Lung (tissue), 12 donors: ENCODE measurements around the gene SV2B. TPM values are rescaled to one million over a fixed set of nuclear protein-coding genes. Genes with fewer than 3 reads are reported as not detected.

Experiments used
- ATAC-seq: fragments of 200-7000 bp; cut with Tn5 transposase; one replicate; pipeline ENCODE4 v1.9.1; 2020; ENCODE audit warnings: moderate number of reproducible peaks; ENCODE audit not compliant: insufficient read depth, low FRiP score
- DNase-seq, 3 donors: peaks; one replicate each; pipeline ENCODE4 v3.0.0-alpha.2; 2013 to 2017
- H3K27ac ChIP-seq, 2 donors: one replicate each; pipeline ENCODE4 v1.5.1; 2013; ENCODE audit warnings: mild to moderate bottlenecking in 2 of 2, moderate library complexity in 2 of 2, control low read depth in 1 of 2, inconsistent platforms in 1 of 2, low read depth in 1 of 2, low read length in 1 of 2
- H3K27me3 ChIP-seq, 3 donors: one replicate each; pipeline ENCODE4 v1.5.1; 2013; ENCODE audit warnings: low read length in 2 of 3; ENCODE audit not compliant: control insufficient read depth in 3 of 3, insufficient read depth in 3 of 3
- H3K36me3 ChIP-seq, 4 donors: one replicate each; pipeline ENCODE4 v1.5.1; 2013; ENCODE audit warnings: low read length in 4 of 4, mild to moderate bottlenecking in 1 of 4, moderate library complexity in 1 of 4; ENCODE audit not compliant: control insufficient read depth in 4 of 4, insufficient read depth in 4 of 4
- H3K4me1 ChIP-seq, 5 donors: one replicate each; pipeline ENCODE4 v1.5.1; 2013; ENCODE audit warnings: low read length in 5 of 5, mild to moderate bottlenecking in 2 of 5, moderate library complexity in 1 of 5; ENCODE audit not compliant: control insufficient read depth in 5 of 5, insufficient read depth in 5 of 5
- H3K4me3 ChIP-seq: one replicate; pipeline ENCODE4 v1.5.1; 2013; ENCODE audit warnings: mild to moderate bottlenecking, control low read depth, moderate library complexity
- H3K9ac ChIP-seq, 2 donors: one replicate each; pipeline ENCODE4 v1.5.1; 2013; ENCODE audit warnings: low read length in 2 of 2, control low read depth in 1 of 2; ENCODE audit not compliant: insufficient read depth in 1 of 2
- H3K9me3 ChIP-seq, 4 donors: one replicate each; pipeline ENCODE4 v1.5.1; 2013; ENCODE audit warnings: low read length in 3 of 4, mild to moderate bottlenecking in 1 of 4, moderate library complexity in 1 of 4; ENCODE audit not compliant: control insufficient read depth in 4 of 4, insufficient read depth in 3 of 4
- CTCF ChIP-seq: IDR thresholded peaks from 2 replicates; pipeline ENCODE4 v1.5.1; 2012; ENCODE audit warnings: mild to moderate bottlenecking; ENCODE audit errors: control extremely low read depth, extremely low read depth
- WGBS, 2 donors: extraction: QIAGEN DNeasy Blood & Tissue Kit; methylation state at CpG; one replicate each; pipeline ENCODE4 v1.1.7; 2013; 5-methylcytosine and 5-hydroxymethylcytosine counted together
- polyA plus RNA-seq, 2 donors: library from polyadenylated mRNA; stranded (reverse); fragments of 200-250 nt; gene quantifications; one replicate each; pipeline ENCODE4 v1.2.1, GENCODE V29; 2013
- total RNA-seq, 2 donors: library from RNA; depleted of rRNA in 1 of 2; stranded (reverse); fragments of >200 nt in 1 of 2; gene quantifications; one replicate each; pipeline ENCODE4 v1.2.1, GENCODE V29; 2014 to 2021
- donor health status: control.
- donor health status: control.
- donor health status: Bipolar disorder and iron deficiency.
- donor health status: healthy.
- donor health status: DM: yes; HTN: yes; CAD: no.

The SV2B gene
- total and polyA plus RNA-seq, 4 donors, result 0.12 to 2.8 (median 0.90) TPM

GRCh38 chr15:91243826-91244225, 143.8 kb downstream of the SV2B start:
- TF ChIP-seq CTCF, result no peak
- no peak for ATAC-seq
- H3K27ac ChIP-seq, result no peak overlapping the region
- H3K9me3 ChIP-seq, result no peaks in the 10 kb centered on the region
- no peak overlapping the region for H3K4me3 ChIP-seq
- WGBS, 2 donors, result 52 to 53% methylated on average over 2 of the region's 2 CpGs
- no peak overlapping the region for H3K9ac ChIP-seq
- peaks cover 0 to 7% (median 0%) of the 10 kb centered on the region in 5 donors for H3K4me1 ChIP-seq
- no peak for DNase-seq
- no peaks in the 10 kb centered on the region for H3K36me3 ChIP-seq
- peaks cover 0 to 2% (median 2%) of the 10 kb centered on the region in 3 donors for H3K27me3 ChIP-seq

- Histone ChIP-seq H3K4me3 (no peak overlapping the region), H3K9me3 (no peaks in the 10 kb centered on the region), H3K36me3 (no peaks in the 10 kb centered on the region), H3K27me3 (peaks cover 0 to 2% (median 2%) of the 10 kb centered on the region in 3 donors), H3K9ac (no peak overlapping the region), H3K27ac (no peak overlapping the region), H3K4me1 (peaks cover 0 to 8% (median 0%) of the 10 kb centered on the region in 5 donors)
- TF ChIP-seq CTCF, result no peak
- DNase-seq (no peak), ATAC-seq (no peak)
- WGBS, 2 donors, result 92 to 95% methylated on average over 4 of the region's 4 CpGs
Measured at GRCh38 chr15:91244919-91245318, 144.9 kb downstream of the SV2B start.

- Histone ChIP-seq H3K36me3 (no peaks in the 10 kb centered on the region), H3K9ac (no peak overlapping the region), H3K4me3 (no peak overlapping the region), H3K27me3 (peaks cover 0 to 2% (median 0%) of the 10 kb centered on the region in 3 donors), H3K9me3 (no peaks in the 10 kb centered on the region), H3K4me1 (peaks cover 0 to 8% (median 0%) of the 10 kb centered on the region in 5 donors), H3K27ac (no peak overlapping the region)
- DNase-seq (no peak), ATAC-seq (no peak)
- no peak for TF ChIP-seq CTCF
- WGBS, 2 donors, result 57 to 75% methylated on average over 2 of the region's 2 CpGs
Measured at GRCh38 chr15:91246998-91247397, 146.9 kb downstream of the SV2B start.

- Histone ChIP-seq H3K9ac (no peak overlapping the region), H3K36me3 (no peaks in the 10 kb centered on the region), H3K4me1 (peaks cover 0 to 8% (median 0%) of the 10 kb centered on the region in 5 donors), H3K27me3 (peaks cover 0 to 2% (median 0%) of the 10 kb centered on the region in 3 donors), H3K9me3 (peaks cover 0 to 2% (median 0%) of the 10 kb centered on the region in 4 donors), H3K27ac (no peak overlapping the region), H3K4me3 (no peak overlapping the region)
- DNase-seq (peak in 2 of 3 donors; percentile 63 to 76), ATAC-seq (no peak)
- no peak for TF ChIP-seq CTCF
- 40 to 58% methylated on average over 3 of the region's 3 CpGs for WGBS, 2 donors
Measured at GRCh38 chr15:91249591-91249990, 149.5 kb downstream of the SV2B start.
